Epidermal melanocyte (primary cell): ENCODE measurements around the gene FSTL3.
A peak's percentile ranks its signal among the peaks of the same experiment; 100 is the strongest.
"Not testable (repeated sequence)": the region's sequence is repeated elsewhere in the genome, so short reads cannot be mapped to it uniquely, and the experiment has no call there.

Experiments
- DNase-seq: peaks from one replicate; pipeline ENCODE4 v3.0.0; 2011; ENCODE audit warnings: low spot score; ENCODE audit not compliant: insufficient read length

The FSTL3 gene

GRCh38 chr19:681029-682019 lies 5.1 kb downstream of the FSTL3 start:
- DNase-seq, result peak; percentile 70

GRCh38 chr19:682678-683320 lies 6.6 kb downstream of the FSTL3 start:
- no peak for DNase-seq

- DNase-seq, result no peak
These were observed 9.3 kb downstream of the FSTL3 start for GRCh38 chr19:685454-685931.

GRCh38 chr19:686589-687297 lies 10.6 kb downstream of the FSTL3 start:
- DNase-seq, result no peak

- no peak for DNase-seq
These were observed 11.5 kb downstream of the FSTL3 start for GRCh38 chr19:687569-688166.

- DNase-seq, result no peak
These were observed 12.0 kb downstream of the FSTL3 start for GRCh38 chr19:688214-688613.

- no peak for DNase-seq
These were observed 12.8 kb downstream of the FSTL3 start for GRCh38 chr19:688992-689391.

GRCh38 chr19:690203-690602 lies 14.0 kb downstream of the FSTL3 start:
- no peak for DNase-seq

GRCh38 chr19:694481-695351 lies 18.5 kb downstream of the FSTL3 start:
- no peak for DNase-seq

GRCh38 chr19:695352-695949 lies 19.3 kb downstream of the FSTL3 start, which contains the start of gene PRSS57:
Gene PRSS57, minus strand, starts transcription at chr19:695452. Its CDS starts 22 bp downstream, at chr19:695430.
- DNase-seq, result no peak

GRCh38 chr19:698529-698928 lies 22.3 kb downstream of the FSTL3 start:
- DNase-seq, result not testable (repeated sequence)

GRCh38 chr19:699885-700284 lies 23.7 kb downstream of the FSTL3 start:
- DNase-seq, result not testable (repeated sequence)

- DNase-seq, result not testable (repeated sequence)
These were observed 26.7 kb downstream of the FSTL3 start for GRCh38 chr19:702847-703246.

- DNase-seq, result no peak
These were observed 27.1 kb downstream of the FSTL3 start for GRCh38 chr19:703329-703650.

- no peak for DNase-seq
These were observed 27.7 kb downstream of the FSTL3 start for GRCh38 chr19:703651-704446.

- no peak for DNase-seq
These were observed 28.2 kb downstream of the FSTL3 start for GRCh38 chr19:704447-704741.

- no peak for DNase-seq
These were observed 32.3 kb downstream of the FSTL3 start, which contains the start of gene PALM for GRCh38 chr19:708154-709143. Gene PALM, plus strand, starts transcription at chr19:708935. Its CDS starts 212 bp downstream, at chr19:709147.
